Measurements from ENCODE around the gene ARHGEF7.
"Not testable (repeated sequence)": the region's sequence is repeated elsewhere in the genome, so short reads cannot be mapped to it uniquely, and the experiment has no call there.

The ARHGEF7 gene

GRCh38 chr13:111194651-111195050 lies 79.5 kb downstream of the ARHGEF7 start:
- H3K27me3 ChIP-seq (ENCODE audit: control insufficient read depth, insufficient read depth, low read length); H3K9me3 ChIP-seq (ENCODE audit: control insufficient read depth, low read length); H3K9ac ChIP-seq (ENCODE audit: low read length); H3K4me1 ChIP-seq (ENCODE audit: control insufficient read depth, insufficient read depth, low read length); H3K4me3 ChIP-seq (ENCODE audit: low read length); H3K36me3 ChIP-seq (ENCODE audit: control insufficient read depth, insufficient read depth, low read length): not testable (repeated sequence)

- H3K36me3 ChIP-seq (ENCODE audit: control insufficient read depth, insufficient read depth, low read length); H3K27me3 ChIP-seq (ENCODE audit: control insufficient read depth, insufficient read depth, low read length); H3K9me3 ChIP-seq (ENCODE audit: control insufficient read depth, low read length); H3K4me1 ChIP-seq (ENCODE audit: control insufficient read depth, insufficient read depth, low read length); H3K4me3 ChIP-seq (ENCODE audit: low read length); H3K9ac ChIP-seq (ENCODE audit: low read length): not testable (repeated sequence)
These were observed 83.7 kb downstream of the ARHGEF7 start for GRCh38 chr13:111198732-111199378.

GRCh38 chr13:111201304-111201940 lies 86.3 kb downstream of the ARHGEF7 start:
- Histone ChIP-seq H3K27me3 (ENCODE audit: control insufficient read depth, insufficient read depth, low read length) (no peaks in the 10 kb centered on the region), H3K36me3 (ENCODE audit: control insufficient read depth, insufficient read depth, low read length) (no peaks in the 10 kb centered on the region), H3K9me3 (ENCODE audit: control insufficient read depth, low read length) (no peaks in the 10 kb centered on the region), H3K4me3 (ENCODE audit: low read length) (no peak overlapping the region), H3K9ac (ENCODE audit: low read length) (no peak overlapping the region), H3K4me1 (ENCODE audit: control insufficient read depth, insufficient read depth, low read length) (peaks cover 17% of the 10 kb centered on the region)

GRCh38 chr13:111202156-111202621 lies 87.1 kb downstream of the ARHGEF7 start:
- Histone ChIP-seq H3K9ac (ENCODE audit: low read length) (no peak overlapping the region), H3K4me1 (ENCODE audit: control insufficient read depth, insufficient read depth, low read length) (peaks cover 17% of the 10 kb centered on the region), H3K4me3 (ENCODE audit: low read length) (no peak overlapping the region)

GRCh38 chr13:111202745-111203144 lies 87.6 kb downstream of the ARHGEF7 start:
- no peak overlapping the region for H3K4me3 ChIP-seq (ENCODE audit: low read length)
- no peak overlapping the region for H3K9ac ChIP-seq (ENCODE audit: low read length)
- H3K36me3 ChIP-seq (ENCODE audit: control insufficient read depth, insufficient read depth, low read length): no peaks in the 10 kb centered on the region
- no peaks in the 10 kb centered on the region for H3K27me3 ChIP-seq (ENCODE audit: control insufficient read depth, insufficient read depth, low read length)
- H3K4me1 ChIP-seq (ENCODE audit: control insufficient read depth, insufficient read depth, low read length): peaks cover 17% of the 10 kb centered on the region
- no peaks in the 10 kb centered on the region for H3K9me3 ChIP-seq (ENCODE audit: control insufficient read depth, low read length)

More at GRCh38 chr13:111202156-111202621, 87.1 kb downstream of the ARHGEF7 start:
- H3K36me3 ChIP-seq (ENCODE audit: control insufficient read depth, insufficient read depth, low read length): no peaks in the 10 kb centered on the region
- no peaks in the 10 kb centered on the region for H3K9me3 ChIP-seq (ENCODE audit: control insufficient read depth, low read length)
- no peaks in the 10 kb centered on the region for H3K27me3 ChIP-seq (ENCODE audit: control insufficient read depth, insufficient read depth, low read length)

GRCh38 chr13:111203736-111204389 lies 88.8 kb downstream of the ARHGEF7 start:
- Histone ChIP-seq H3K27me3 (ENCODE audit: control insufficient read depth, insufficient read depth, low read length) (no peaks in the 10 kb centered on the region), H3K9ac (ENCODE audit: low read length) (no peak overlapping the region), H3K4me3 (ENCODE audit: low read length) (no peak overlapping the region), H3K9me3 (ENCODE audit: control insufficient read depth, low read length) (no peaks in the 10 kb centered on the region), H3K4me1 (ENCODE audit: control insufficient read depth, insufficient read depth, low read length) (peaks cover 17% of the 10 kb centered on the region), H3K36me3 (ENCODE audit: control insufficient read depth, insufficient read depth, low read length) (no peaks in the 10 kb centered on the region)

GRCh38 chr13:111204438-111205177 lies 89.5 kb downstream of the ARHGEF7 start:
- Histone ChIP-seq H3K36me3 (ENCODE audit: control insufficient read depth, insufficient read depth, low read length) (no peaks in the 10 kb centered on the region), H3K4me3 (ENCODE audit: low read length) (no peak overlapping the region), H3K4me1 (ENCODE audit: control insufficient read depth, insufficient read depth, low read length) (peaks cover 18% of the 10 kb centered on the region), H3K9ac (ENCODE audit: low read length) (peak overlapping the region; percentile 18), H3K27me3 (ENCODE audit: control insufficient read depth, insufficient read depth, low read length) (no peaks in the 10 kb centered on the region), H3K9me3 (ENCODE audit: control insufficient read depth, low read length) (no peaks in the 10 kb centered on the region)

- Histone ChIP-seq H3K4me3 (ENCODE audit: low read length) (no peak overlapping the region), H3K36me3 (ENCODE audit: control insufficient read depth, insufficient read depth, low read length) (no peaks in the 10 kb centered on the region), H3K27me3 (ENCODE audit: control insufficient read depth, insufficient read depth, low read length) (no peaks in the 10 kb centered on the region), H3K9me3 (ENCODE audit: control insufficient read depth, low read length) (no peaks in the 10 kb centered on the region), H3K4me1 (ENCODE audit: control insufficient read depth, insufficient read depth, low read length) (peaks cover 25% of the 10 kb centered on the region), H3K9ac (ENCODE audit: low read length) (no peak overlapping the region)
These were observed 91.0 kb downstream of the ARHGEF7 start for GRCh38 chr13:111206148-111206547.

GRCh38 chr13:111209613-111210012 lies 94.5 kb downstream of the ARHGEF7 start:
- Histone ChIP-seq H3K27me3 (ENCODE audit: control insufficient read depth, insufficient read depth, low read length) (no peaks in the 10 kb centered on the region), H3K9me3 (ENCODE audit: control insufficient read depth, low read length) (no peaks in the 10 kb centered on the region), H3K36me3 (ENCODE audit: control insufficient read depth, insufficient read depth, low read length) (no peaks in the 10 kb centered on the region), H3K4me1 (ENCODE audit: control insufficient read depth, insufficient read depth, low read length) (peaks cover 9% of the 10 kb centered on the region), H3K9ac (ENCODE audit: low read length) (no peak overlapping the region), H3K4me3 (ENCODE audit: low read length) (no peak overlapping the region)

- no peak overlapping the region for H3K4me3 ChIP-seq (ENCODE audit: low read length)
- peaks cover 8% of the 10 kb centered on the region for H3K4me1 ChIP-seq (ENCODE audit: control insufficient read depth, insufficient read depth, low read length)
- no peak overlapping the region for H3K9ac ChIP-seq (ENCODE audit: low read length)
These were observed 95.0 kb downstream of the ARHGEF7 start for GRCh38 chr13:111210091-111210490.

GRCh38 chr13:111210544-111211469 lies 95.7 kb downstream of the ARHGEF7 start:
- H3K9ac ChIP-seq (ENCODE audit: low read length): no peak overlapping the region
- no peaks in the 10 kb centered on the region for H3K36me3 ChIP-seq (ENCODE audit: control insufficient read depth, insufficient read depth, low read length)
- H3K4me3 ChIP-seq (ENCODE audit: low read length): no peak overlapping the region
- peaks cover 8% of the 10 kb centered on the region for H3K4me1 ChIP-seq (ENCODE audit: control insufficient read depth, insufficient read depth, low read length)
- no peaks in the 10 kb centered on the region for H3K9me3 ChIP-seq (ENCODE audit: control insufficient read depth, low read length)
- H3K27me3 ChIP-seq (ENCODE audit: control insufficient read depth, insufficient read depth, low read length): no peaks in the 10 kb centered on the region

More at GRCh38 chr13:111210091-111210490, 95.0 kb downstream of the ARHGEF7 start:
- no peaks in the 10 kb centered on the region for H3K27me3 ChIP-seq (ENCODE audit: control insufficient read depth, insufficient read depth, low read length)
- H3K9me3 ChIP-seq (ENCODE audit: control insufficient read depth, low read length): no peaks in the 10 kb centered on the region
- no peaks in the 10 kb centered on the region for H3K36me3 ChIP-seq (ENCODE audit: control insufficient read depth, insufficient read depth, low read length)

Measured in mucosa of stomach (tissue), 1 donor.